K562 (cell line): ENCODE measurements around the gene NMT1. TPM values are rescaled to one million over a fixed set of nuclear protein-coding genes. Genes with fewer than 3 reads are reported as not detected.
A peak's percentile ranks its signal among the peaks of the same experiment; 100 is the strongest.

Source experiments
- EP300 ChIP-seq: IDR thresholded peaks from 2 replicates; pipeline ENCODE4 v1.6.1; 2012; ENCODE audit warnings: low read length, improper control_type of control experiment
- FOXP1 ChIP-seq: sonication (generic); formaldehyde crosslinking; IDR thresholded peaks from 2 replicates; pipeline ENCODE4 v1.8.0; 2022; ENCODE audit warnings: mild to moderate bottlenecking, missing genetic modification reagents
- KLF10 ChIP-seq: fragments of 250-450 bp; sonication (Bioruptor Pico); IDR thresholded peaks from 2 replicates; pipeline ENCODE4 v1.6.1; 2021; ENCODE audit warnings: matching md5 sums
- NONO ChIP-seq, 2 experiments: fragments of 200-400 bp in 1 of 2; fragments of 450-650 bp in 1 of 2; formaldehyde crosslinking in 1 of 2; IDR thresholded peaks; 2 replicates each; pipeline ENCODE4 v1.6.1; 2017; ENCODE audit warnings: low read depth in 2 of 2, mild to moderate bottlenecking in 2 of 2, moderate library complexity in 2 of 2, low read length in 1 of 2
- NR2C1 ChIP-seq, 2 experiments: fragments of 450-650 bp; IDR thresholded peaks; 2 replicates each; pipeline ENCODE4 v1.6.1; 2017; ENCODE audit warnings: mild to moderate bottlenecking in 2 of 2, antibody characterized with exemption in 1 of 2, inconsistent platforms in 1 of 2, missing compliant biosample characterization in 1 of 2, missing genetic modification characterization in 1 of 2
- PRMT5 ChIP-seq: sonication (generic); formaldehyde crosslinking; IDR thresholded peaks from 2 replicates; pipeline ENCODE4 v1.5.0; 2020; ENCODE audit warnings: missing genetic modification reagents
- RREB1 ChIP-seq: fragments of 250-450 bp; sonication (Bioruptor Pico); IDR thresholded peaks from 2 replicates; pipeline ENCODE4 v1.4.0; 2020
- SMARCE1 ChIP-seq: fragments of 450-650 bp; IDR thresholded peaks from 2 replicates; pipeline ENCODE4 v1.7.1; 2016; ENCODE audit warnings: mild to moderate bottlenecking
- SUPT5H ChIP-seq: fragments of 450-650 bp; IDR thresholded peaks from 2 replicates; pipeline ENCODE4 v1.6.1; 2016
- TCF7L2 ChIP-seq: fragments of 150-350 bp; IDR thresholded peaks from 2 replicates; pipeline ENCODE4 v1.6.1; 2016; ENCODE audit warnings: low read depth, mild to moderate bottlenecking, low read length, moderate library complexity
- ZC3H8 ChIP-seq: fragments of 450-650 bp; IDR thresholded peaks from 2 replicates; pipeline ENCODE4 v1.6.1; 2017
- ZEB2 ChIP-seq: fragments of 450-650 bp; IDR thresholded peaks from 2 replicates; pipeline ENCODE4 v1.6.1; 2016
- polyA plus RNA-seq, 8 experiments: library from polyadenylated mRNA; depleted of rRNA in 4 of 8; stranded (reverse) in 5 of 8; unstranded in 3 of 8; fragments of >200 nt; fragmentation: Nextera tagmentation in 2 of 8; fragmentation: Illumina TruSeq in 1 of 8; extraction: Ambion mirVana in 2 of 8; extraction: Trizol in 1 of 8; gene quantifications; 2 replicates each; pipeline versions ENCODE4 v1.2.1 to v1.2.3, GENCODE V29; 2011 to 2014; ENCODE audit warnings: inconsistent platforms in 1 of 8, missing spikeins in 1 of 8
- total RNA-seq, 7 experiments: library from RNA; depleted of rRNA in 6 of 7; stranded (reverse); fragments of >200 nt in 6 of 7; fragmentation: Illumina TruSeq in 2 of 7; extraction: Trizol in 2 of 7; gene quantifications; 2 replicates each; pipeline versions ENCODE4 v1.2.1 to v1.2.3, GENCODE V29; 2011 to 2021; ENCODE audit warnings: low replicate concordance in 1 of 7
- TF ChIP-seq, protein P1 (sequence below): sonication (generic); formaldehyde crosslinking; IDR thresholded peaks from 2 replicates; pipeline ENCODE4 v1.8.1; 2023; ENCODE audit warnings: mild to moderate bottlenecking, missing genetic modification reagents
- TF ChIP-seq, protein P2 (sequence below): fragments of 450-650 bp; formaldehyde crosslinking; IDR thresholded peaks from 2 replicates; pipeline ENCODE4 v1.4.0; 2020; ENCODE audit warnings: mild to moderate bottlenecking, moderate library complexity

NMT1 gene
- total and polyA plus RNA-seq, 9 of the 15 experiments (the other 6 are each of a cell fraction or from before 2014, with no cell fraction given) = 86.7 to 569 (median 213) TPM

DNA sequence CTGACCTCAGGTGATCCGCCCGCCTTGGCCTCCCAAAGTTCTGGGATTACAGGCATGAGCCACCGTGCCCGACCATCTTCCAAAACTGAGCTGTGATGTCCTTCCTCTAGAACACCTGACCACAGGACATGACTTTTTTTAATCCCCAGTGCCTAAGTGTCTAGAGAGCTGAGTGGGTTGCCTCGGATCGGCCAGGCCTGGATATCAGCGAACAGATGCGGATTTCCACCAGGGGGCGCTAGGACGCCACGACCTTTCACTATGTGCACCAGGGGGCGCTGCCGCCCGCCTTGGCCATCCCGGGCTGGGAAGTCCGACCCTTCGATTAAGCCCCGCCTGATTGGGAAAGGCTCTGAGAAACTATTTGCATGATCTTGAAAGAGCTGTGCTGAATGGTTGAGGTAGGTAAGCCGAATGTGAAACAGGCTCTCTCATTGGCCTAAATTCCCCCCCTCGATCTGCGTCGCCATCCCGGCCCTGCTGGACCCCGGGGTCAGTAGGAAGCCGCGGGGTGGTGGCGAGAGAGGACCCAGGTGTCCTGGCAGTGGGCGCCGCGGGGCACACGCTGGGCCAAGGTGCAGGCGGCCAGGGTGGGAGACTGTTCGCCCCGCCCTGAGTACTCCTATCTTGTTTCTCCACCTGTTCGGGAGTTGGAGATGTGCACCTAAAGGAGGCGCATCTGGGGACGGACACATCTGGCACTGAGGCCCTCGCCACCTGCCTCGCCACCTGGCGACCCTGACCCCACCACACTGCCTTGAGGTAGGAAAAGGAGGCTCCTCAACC, 74.3 kb downstream of the NMT1 start, which contains the start of gene ACBD4 (continued):
- TF ChIP-seq, protein P1, sequence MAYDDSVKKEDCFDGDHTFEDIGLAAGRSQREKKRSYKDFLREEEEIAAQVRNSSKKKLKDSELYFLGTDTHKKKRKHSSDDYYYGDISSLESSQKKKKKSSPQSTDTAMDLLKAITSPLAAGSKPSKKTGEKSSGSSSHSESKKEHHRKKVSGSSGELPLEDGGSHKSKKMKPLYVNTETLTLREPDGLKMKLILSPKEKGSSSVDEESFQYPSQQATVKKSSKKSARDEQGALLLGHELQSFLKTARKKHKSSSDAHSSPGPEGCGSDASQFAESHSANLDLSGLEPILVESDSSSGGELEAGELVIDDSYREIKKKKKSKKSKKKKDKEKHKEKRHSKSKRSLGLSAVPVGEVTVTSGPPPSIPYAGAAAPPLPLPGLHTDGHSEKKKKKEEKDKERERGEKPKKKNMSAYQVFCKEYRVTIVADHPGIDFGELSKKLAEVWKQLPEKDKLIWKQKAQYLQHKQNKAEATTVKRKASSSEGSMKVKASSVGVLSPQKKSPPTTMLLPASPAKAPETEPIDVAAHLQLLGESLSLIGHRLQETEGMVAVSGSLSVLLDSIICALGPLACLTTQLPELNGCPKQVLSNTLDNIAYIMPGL = peak; percentile 74; the same call in 1 of the 2 replicates
- 0 out of 2 replicates have a peak, but pooled peaks have one; percentile 33 for TF ChIP-seq RREB1 (CRISPR knock-in tag)
- TF ChIP-seq, protein P2, sequence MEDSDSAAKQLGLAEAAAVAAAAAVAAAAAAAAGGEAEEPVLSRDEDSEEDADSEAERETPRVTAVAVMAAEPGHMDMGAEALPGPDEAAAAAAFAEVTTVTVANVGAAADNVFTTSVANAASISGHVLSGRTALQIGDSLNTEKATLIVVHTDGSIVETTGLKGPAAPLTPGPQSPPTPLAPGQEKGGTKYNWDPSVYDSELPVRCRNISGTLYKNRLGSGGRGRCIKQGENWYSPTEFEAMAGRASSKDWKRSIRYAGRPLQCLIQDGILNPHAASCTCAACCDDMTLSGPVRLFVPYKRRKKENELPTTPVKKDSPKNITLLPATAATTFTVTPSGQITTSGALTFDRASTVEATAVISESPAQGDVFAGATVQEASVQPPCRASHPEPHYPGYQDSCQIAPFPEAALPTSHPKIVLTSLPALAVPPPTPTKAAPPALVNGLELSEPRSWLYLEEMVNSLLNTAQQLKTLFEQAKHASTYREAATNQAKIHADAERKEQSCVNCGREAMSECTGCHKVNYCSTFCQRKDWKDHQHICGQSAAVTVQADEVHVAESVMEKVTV = peak; percentile 100
- no peak for TF ChIP-seq NR2C1 (IDR thresholded peaks at IDR 0.05)
- TF ChIP-seq NR2C1 (tag; IDR thresholded peaks at IDR 0.05) = 0 out of 2 replicates have a peak, but pooled peaks have one; percentile 16
- TF ChIP-seq TCF7L2 = no peak
- peak; percentile 53; the same call in 1 of the 2 replicates for TF ChIP-seq EP300
- TF ChIP-seq PRMT5 (CRISPR knock-in tag) = no peak
- TF ChIP-seq FOXP1 = peak; percentile 82; the same call in 1 of the 2 replicates
- peak; percentile 68; the same call in 1 of the 2 replicates for TF ChIP-seq SMARCE1
- peak; percentile 82 for TF ChIP-seq ZEB2
- TF ChIP-seq NONO (IDR thresholded peaks at IDR 0.05; ENCODE audit: low read depth in 2 of 2, low read length in 1 of 2) = 0 out of 4 replicates have a peak, but pooled peaks of 1 of the 2 experiments have one; percentile 13
- TF ChIP-seq SUPT5H = 0 out of 2 replicates have a peak, but pooled peaks have one; percentile 41
- no peak for TF ChIP-seq ZC3H8
- TF ChIP-seq KLF10 (CRISPR knock-in tag) = no peak
